PFSK-1 (cell line): Measurements from ENCODE around the gene ABCE1.

Experiments
- FOXP2 ChIP-seq: optimal IDR thresholded peaks from 2 replicates; pipeline ENCODE3; 2011; ENCODE audit warnings: borderline replicate concordance, control low read depth, inconsistent platforms; ENCODE audit not compliant: insufficient read depth; ENCODE audit errors: extremely low read length, extremely low read depth
- POLR2AphosphoS5 ChIP-seq: IDR thresholded peaks from 2 replicates; pipeline ENCODE4 v1.6.1; 2012; ENCODE audit warnings: low read depth, mild to moderate bottlenecking, control low read depth, low read length, moderate library complexity
- SIN3A ChIP-seq: IDR thresholded peaks from 2 replicates; pipeline ENCODE4 v1.6.1; 2012; ENCODE audit warnings: mild to moderate bottlenecking, low read length, moderate library complexity, borderline replicate concordance; ENCODE audit not compliant: insufficient read depth
- TAF1 ChIP-seq: IDR thresholded peaks from 2 replicates; pipeline ENCODE4 v1.6.1; 2012; ENCODE audit warnings: low read length, control low read depth, borderline replicate concordance; ENCODE audit not compliant: insufficient read depth
- TF ChIP-seq, protein P1 (sequence below), 2 experiments: IDR thresholded peaks; 2 replicates each; pipeline versions ENCODE4 v1.6.1 to v1.8.0; 2011 to 2012; ENCODE audit warnings: low read depth in 2 of 2, low read length in 2 of 2, control low read depth in 1 of 2, inconsistent platforms in 1 of 2, mild to moderate bottlenecking in 1 of 2, moderate library complexity in 1 of 2; ENCODE audit not compliant: insufficient read depth in 1 of 2

DNA sequence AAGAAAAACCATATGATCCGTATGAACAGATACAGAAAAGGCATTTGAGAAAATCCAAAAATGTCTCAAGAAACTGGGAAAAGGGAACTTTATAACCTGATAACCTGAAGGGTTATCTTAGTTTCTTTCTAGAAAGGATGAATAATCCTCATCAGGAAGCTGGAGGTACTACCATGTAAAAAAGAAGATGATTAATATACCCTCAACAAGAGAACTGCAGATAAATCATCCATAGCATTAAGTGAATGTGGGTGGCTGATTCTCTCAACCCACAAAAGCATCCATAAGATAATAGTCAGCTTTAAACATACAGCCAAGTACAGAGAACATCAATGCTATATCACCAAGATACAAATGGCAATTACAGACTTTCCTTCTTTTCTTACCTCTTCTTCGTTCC lies 26.6 kb upstream of the ABCE1 start:
- TF ChIP-seq TAF1 (no peak), POLR2AphosphoS5 (no peak), SIN3A (no peak), FOXP2 (no peak)
- TF ChIP-seq, protein P1, sequence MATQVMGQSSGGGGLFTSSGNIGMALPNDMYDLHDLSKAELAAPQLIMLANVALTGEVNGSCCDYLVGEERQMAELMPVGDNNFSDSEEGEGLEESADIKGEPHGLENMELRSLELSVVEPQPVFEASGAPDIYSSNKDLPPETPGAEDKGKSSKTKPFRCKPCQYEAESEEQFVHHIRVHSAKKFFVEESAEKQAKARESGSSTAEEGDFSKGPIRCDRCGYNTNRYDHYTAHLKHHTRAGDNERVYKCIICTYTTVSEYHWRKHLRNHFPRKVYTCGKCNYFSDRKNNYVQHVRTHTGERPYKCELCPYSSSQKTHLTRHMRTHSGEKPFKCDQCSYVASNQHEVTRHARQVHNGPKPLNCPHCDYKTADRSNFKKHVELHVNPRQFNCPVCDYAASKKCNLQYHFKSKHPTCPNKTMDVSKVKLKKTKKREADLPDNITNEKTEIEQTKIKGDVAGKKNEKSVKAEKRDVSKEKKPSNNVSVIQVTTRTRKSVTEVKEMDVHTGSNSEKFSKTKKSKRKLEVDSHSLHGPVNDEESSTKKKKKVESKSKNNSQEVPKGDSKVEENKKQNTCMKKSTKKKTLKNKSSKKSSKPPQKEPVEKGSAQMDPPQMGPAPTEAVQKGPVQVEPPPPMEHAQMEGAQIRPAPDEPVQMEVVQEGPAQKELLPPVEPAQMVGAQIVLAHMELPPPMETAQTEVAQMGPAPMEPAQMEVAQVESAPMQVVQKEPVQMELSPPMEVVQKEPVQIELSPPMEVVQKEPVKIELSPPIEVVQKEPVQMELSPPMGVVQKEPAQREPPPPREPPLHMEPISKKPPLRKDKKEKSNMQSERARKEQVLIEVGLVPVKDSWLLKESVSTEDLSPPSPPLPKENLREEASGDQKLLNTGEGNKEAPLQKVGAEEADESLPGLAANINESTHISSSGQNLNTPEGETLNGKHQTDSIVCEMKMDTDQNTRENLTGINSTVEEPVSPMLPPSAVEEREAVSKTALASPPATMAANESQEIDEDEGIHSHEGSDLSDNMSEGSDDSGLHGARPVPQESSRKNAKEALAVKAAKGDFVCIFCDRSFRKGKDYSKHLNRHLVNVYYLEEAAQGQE (IDR thresholded peaks at IDR 0.05; ENCODE audit: insufficient read depth in 1 of 2, low read depth in 2 of 2, low read length in 2 of 2), result no peak
